AG09319 (cell line): ENCODE results near the gene PCDHA12.
"Not testable (repeated sequence)": the region's sequence is repeated elsewhere in the genome, so short reads cannot be mapped to it uniquely, and the experiment has no call there.

Source experiments
- DNase-seq: peaks from one replicate; pipeline ENCODE4 v3.0.0-alpha.2; 2010; ENCODE audit warnings: low read depth; ENCODE audit errors: extremely low read depth
- CTCF ChIP-seq: IDR thresholded peaks from 2 replicates; pipeline ENCODE4 v1.5.1; 2011; ENCODE audit warnings: low read depth, mild to moderate bottlenecking, inconsistent platforms, low read length, moderate library complexity

PCDHA12 gene

GRCh38 chr5:140857177-140857986 lies 17.7 kb upstream of the PCDHA12 start:
- no peak for TF ChIP-seq CTCF
- no peak for DNase-seq

GRCh38 chr5:140857987-140858240 lies 17.2 kb upstream of the PCDHA12 start:
- no peak for TF ChIP-seq CTCF
- DNase-seq = no peak

GRCh38 chr5:140862441-140863295 lies 12.4 kb upstream of the PCDHA12 start:
- no peak for TF ChIP-seq CTCF

GRCh38 chr5:140868721-140869554 lies 6.2 kb upstream of the PCDHA12 start, which contains the start of gene PCDHA11:
Gene PCDHA11, plus strand, starts transcription at chr5:140868957. Its CDS starts 147 bp downstream, at chr5:140869104.
- DNase-seq = no peak
- no peak for TF ChIP-seq CTCF

More at GRCh38 chr5:140862441-140863295, 12.4 kb upstream of the PCDHA12 start:
- DNase-seq = no peak

- no peak for TF ChIP-seq CTCF
Measured at GRCh38 chr5:140869555-140869886, 5.6 kb upstream of the PCDHA12 start.

GRCh38 chr5:140870221-140871201 lies 4.6 kb upstream of the PCDHA12 start:
- DNase-seq = no peak
- TF ChIP-seq CTCF = no peak

More at GRCh38 chr5:140869555-140869886, 5.6 kb upstream of the PCDHA12 start:
- DNase-seq = no peak

GRCh38 chr5:140876541-140877261 lies 1.6 kb downstream of the PCDHA12 start:
- DNase-seq = not testable (repeated sequence)
